GM23338 (cell line): Measurements from ENCODE around the gene CPLX3. TPM values are rescaled to one million over a fixed set of nuclear protein-coding genes. Genes with fewer than 3 reads are reported as not detected.
A peak's percentile ranks its signal among the peaks of the same experiment; 100 is the strongest.

Experiments
- ATAC-seq: fragments of 200-7000 bp; cut with Tn5 transposase; 3 replicates; pipeline ENCODE4 v1.9.1; 2020
- DNase-seq: peaks from one replicate; pipeline ENCODE4 v3.0.0-alpha.2; 2015; ENCODE audit warnings: low spot score
- H2AFZ ChIP-seq: fragments of 200-600 bp; sonication (generic); 2 replicates; pipeline ENCODE4 v1.8.0; 2016; ENCODE audit warnings: antibody characterized with exemption, mild to moderate bottlenecking, moderate library complexity
- H3F3A ChIP-seq: fragments of 200-600 bp; sonication (generic); replicated peaks from 2 replicates; pipeline ENCODE4 v1.8.0; 2017; ENCODE audit warnings: antibody characterized with exemption, mixed run types, low read depth
- H3K27ac ChIP-seq: fragments of 200-600 bp; sonication (generic); 2 replicates; pipeline ENCODE4 v1.6.1; 2016; ENCODE audit warnings: low read depth
- H3K27me3 ChIP-seq: fragments of 200-600 bp; sonication (generic); 2 replicates; pipeline ENCODE4 v1.8.0; 2016; ENCODE audit warnings: mild to moderate bottlenecking, mixed run types, moderate library complexity; ENCODE audit not compliant: insufficient read depth
- H3K36me3 ChIP-seq: fragments of 200-600 bp; sonication (generic); 2 replicates; pipeline ENCODE4 v1.8.0; 2016; ENCODE audit warnings: mild to moderate bottlenecking; ENCODE audit not compliant: insufficient read depth
- H3K4me1 ChIP-seq: fragments of 200-600 bp; sonication (generic); 2 replicates; pipeline ENCODE4 v1.8.0; 2016; ENCODE audit warnings: mild to moderate bottlenecking, moderate library complexity; ENCODE audit not compliant: insufficient read depth
- H3K4me2 ChIP-seq: fragments of 200-600 bp; sonication (generic); 2 replicates; pipeline ENCODE4 v1.7.1; 2017; ENCODE audit warnings: mixed run types
- H3K4me3 ChIP-seq: fragments of 200-600 bp; sonication (generic); 2 replicates; pipeline ENCODE4 v1.6.1; 2016; ENCODE audit warnings: mixed run types
- H3K79me2 ChIP-seq: fragments of 200-600 bp; sonication (generic); replicated peaks from 2 replicates; pipeline ENCODE4 v1.8.0; 2017; ENCODE audit warnings: mild to moderate bottlenecking; ENCODE audit not compliant: insufficient read depth
- H3K9me2 ChIP-seq: fragments of 200-600 bp; sonication (generic); 2 replicates; pipeline ENCODE4 v1.8.0; 2017; ENCODE audit not compliant: insufficient read depth
- H4K20me1 ChIP-seq: fragments of 200-600 bp; sonication (generic); replicated peaks from 2 replicates; pipeline ENCODE4 v1.8.0; 2017; ENCODE audit warnings: mild to moderate bottlenecking; ENCODE audit not compliant: insufficient read depth
- H3K27ac Mint-ChIP-seq: 2 replicates; pipeline ENCODE4 v1.8.0; 2020; ENCODE audit warnings: inconsistent platforms, mild to moderate bottlenecking, moderate library complexity, mixed read lengths
- H3K27me3 Mint-ChIP-seq: 3 replicates; pipeline ENCODE4 v1.8.0; 2022; ENCODE audit warnings: low read depth, mild to moderate bottlenecking, moderate library complexity, mixed read lengths, inconsistent platforms; ENCODE audit not compliant: insufficient read depth, poor library complexity
- H3K36me3 Mint-ChIP-seq: 3 replicates; pipeline ENCODE4 v1.8.0; 2021; ENCODE audit warnings: low read depth, mild to moderate bottlenecking, inconsistent platforms, moderate library complexity, mixed read lengths
- H3K4me1 Mint-ChIP-seq: 3 replicates; pipeline ENCODE4 v1.8.0; 2020; ENCODE audit warnings: mild to moderate bottlenecking, inconsistent platforms, mixed read lengths
- H3K4me3 Mint-ChIP-seq: 3 replicates; pipeline ENCODE4 v1.8.0; 2021; ENCODE audit warnings: moderate library complexity, mild to moderate bottlenecking, inconsistent platforms, mixed read lengths
- H3K9me3 Mint-ChIP-seq: 3 replicates; pipeline ENCODE4 v1.8.0; 2020; ENCODE audit warnings: moderate library complexity, mild to moderate bottlenecking, inconsistent platforms, mixed read lengths
- CREB1 ChIP-seq: fragments of 250-450 bp; sonication (Bioruptor Pico); IDR thresholded peaks from 2 replicates; pipeline ENCODE4 v1.5.0; 2020; ENCODE audit warnings: low read depth, mild to moderate bottlenecking, moderate library complexity
- CTCF ChIP-seq, 2 experiments: fragments of 200-600 bp in 1 of 2; sonication (generic) in 1 of 2; conservative IDR thresholded peaks; 2 replicates each; pipeline versions ENCODE4 v1.5.1 to v1.6.1; 2016 to 2017; ENCODE audit warnings: antibody characterized with exemption in 2 of 2, low read depth in 2 of 2, mild to moderate bottlenecking in 2 of 2, moderate library complexity in 1 of 2
- ETS1 ChIP-seq: IDR thresholded peaks from 2 replicates; pipeline ENCODE4 v1.6.1; 2016; ENCODE audit warnings: antibody characterized with exemption
- EZH2 ChIP-seq: fragments of 200-600 bp; sonication (generic); IDR thresholded peaks from one replicate; pipeline ENCODE4 v1.8.0; 2017; ENCODE audit warnings: antibody characterized with exemption, mild to moderate bottlenecking, low read depth; ENCODE audit not compliant: unreplicated experiment
- EZH2phosphoT487 ChIP-seq: fragments of 200-600 bp; sonication (generic); IDR thresholded peaks from one replicate; pipeline ENCODE4 v1.8.1; 2018; ENCODE audit warnings: antibody characterized with exemption; ENCODE audit not compliant: unreplicated experiment
- JUNB ChIP-seq: IDR thresholded peaks from one replicate; pipeline ENCODE4 v1.6.1; 2016; ENCODE audit warnings: antibody characterized with exemption; ENCODE audit not compliant: unreplicated experiment
- POLR2AphosphoS5 ChIP-seq: IDR thresholded peaks from 2 replicates; pipeline ENCODE4 v1.6.1; 2016; ENCODE audit warnings: antibody characterized with exemption, low read depth
- REST ChIP-seq: IDR thresholded peaks from one replicate; pipeline ENCODE4 v1.6.1; 2018; ENCODE audit warnings: antibody characterized with exemption; ENCODE audit not compliant: unreplicated experiment
- ZNF114 ChIP-seq: fragments of 250-450 bp; sonication (Bioruptor Pico); IDR thresholded peaks from 2 replicates; pipeline ENCODE4 v1.5.0; 2020; ENCODE audit warnings: mild to moderate bottlenecking, moderate library complexity
- ZNF331 ChIP-seq: fragments of 250-450 bp; sonication (Bioruptor Pico); IDR thresholded peaks from 2 replicates; pipeline ENCODE4 v1.5.0; 2020; ENCODE audit warnings: low read depth, mild to moderate bottlenecking, moderate library complexity
- polyA plus RNA-seq: library from polyadenylated mRNA; unstranded; fragments of >200 nt; fragmentation: Nextera tagmentation; extraction: Ambion mirVana; gene quantifications from 2 replicates; pipeline ENCODE4 v1.2.1, GENCODE V29; 2016
- total RNA-seq: library from RNA; depleted of rRNA; stranded (reverse); fragments of >200 nt; shearing (Covaris generic); gene quantifications from 2 replicates; pipeline ENCODE4 v1.2.3, GENCODE V29; 2014

Gene CPLX3
- total and polyA plus RNA-seq, 2 experiments from 2014 or later = 0.66 TPM; not detected in 1

- H3K4me3 ChIP-seq = no peak overlapping the region
- Mint-ChIP-seq H3K9me3 (no peaks in the 10 kb centered on the region), H3K27ac (no peak overlapping the region), H3K4me1 (peaks cover 21% of the 10 kb centered on the region), H3K4me3 (no peak overlapping the region), H3K27me3 (peaks cover 20% of the 10 kb centered on the region), H3K36me3 (no peaks in the 10 kb centered on the region)
- peaks cover 16% of the 10 kb centered on the region for H3K79me2 ChIP-seq
- H3K27me3 ChIP-seq = no peaks in the 10 kb centered on the region
- ATAC-seq (peak; percentile 18), DNase-seq (peak; percentile 36)
- peaks cover 16% of the 10 kb centered on the region for H3K4me1 ChIP-seq
- no peak overlapping the region for H3K27ac ChIP-seq
- TF ChIP-seq ETS1 (no peak), CTCF (conservative IDR thresholded peaks at IDR 0.05; ENCODE audit: low read depth in 2 of 2) (peak in 1 of 2 experiments; percentile 50; a peak in 2 of 4 replicates)
- H2AFZ ChIP-seq = no peak overlapping the region
- no peaks in the 10 kb centered on the region for H3K9me2 ChIP-seq
- no peaks in the 10 kb centered on the region for H3K36me3 ChIP-seq
- H3K4me2 ChIP-seq = no peak overlapping the region
- peaks cover 3% of the 10 kb centered on the region for H3F3A ChIP-seq
- peaks cover 38% of the 10 kb centered on the region for H4K20me1 ChIP-seq
These were observed 33.0 kb upstream of the CPLX3 start for GRCh38 chr15:74793135-74794028.

GRCh38 chr15:74794248-74794969 is 32.0 kb upstream of the CPLX3 start:
- Histone ChIP-seq H3K27ac (no peak overlapping the region), H3K4me2 (no peak overlapping the region), H3K4me3 (no peak overlapping the region), H3K9me2 (no peaks in the 10 kb centered on the region), H3K4me1 (peaks cover 5% of the 10 kb centered on the region), H3F3A (no peaks in the 10 kb centered on the region), H3K36me3 (no peaks in the 10 kb centered on the region), H3K79me2 (peaks cover 16% of the 10 kb centered on the region), H4K20me1 (peaks cover 29% of the 10 kb centered on the region), H2AFZ (no peak overlapping the region), H3K27me3 (no peaks in the 10 kb centered on the region)
- Mint-ChIP-seq H3K36me3 (no peaks in the 10 kb centered on the region), H3K9me3 (no peaks in the 10 kb centered on the region), H3K27me3 (peaks cover 16% of the 10 kb centered on the region), H3K27ac (no peak overlapping the region), H3K4me1 (peaks cover 11% of the 10 kb centered on the region), H3K4me3 (no peak overlapping the region)
- no peak for ATAC-seq
- DNase-seq = no peak
- TF ChIP-seq ETS1 = no peak
- TF ChIP-seq ZNF331 (CRISPR knock-in tag) = no peak
- no peak for TF ChIP-seq JUNB
- TF ChIP-seq CTCF (conservative IDR thresholded peaks at IDR 0.05; ENCODE audit: low read depth in 2 of 2) = no peak
- no peak for TF ChIP-seq POLR2AphosphoS5
- no peak for TF ChIP-seq ZNF114 (CRISPR knock-in tag)
- no peak for TF ChIP-seq REST
- TF ChIP-seq EZH2 = no peak
- TF ChIP-seq EZH2phosphoT487 = no peak
- no peak for TF ChIP-seq CREB1
